Measurements from ENCODE around the gene PHF19.

The PHF19 gene

GRCh38 chr9:120875195-120875565 lies 1.8 kb downstream of the PHF19 start:
- no peak for FAIRE-seq
- no peak for TF ChIP-seq CTCF (IDR thresholded peaks at IDR 0.05; ENCODE audit: insufficient read depth, missing control alignments)
- DNase-seq (ENCODE audit: insufficient read length, low spot score) = no peak

- FAIRE-seq (no peak), DNase-seq (ENCODE audit: insufficient read length, low spot score) (no peak)
- no peak for TF ChIP-seq CTCF (IDR thresholded peaks at IDR 0.05; ENCODE audit: insufficient read depth, missing control alignments)
Measured at GRCh38 chr9:120874226-120875194, 2.5 kb downstream of the PHF19 start.

- no peak for FAIRE-seq
- DNase-seq (ENCODE audit: insufficient read length, low spot score) = no peak
- no peak for TF ChIP-seq CTCF (IDR thresholded peaks at IDR 0.05; ENCODE audit: insufficient read depth, missing control alignments)
Measured at GRCh38 chr9:120873512-120873911, 3.5 kb downstream of the PHF19 start.

GRCh38 chr9:120872791-120873502 lies 4.0 kb downstream of the PHF19 start:
- TF ChIP-seq CTCF (IDR thresholded peaks at IDR 0.05; ENCODE audit: insufficient read depth, missing control alignments) = no peak
- DNase-seq (ENCODE audit: insufficient read length, low spot score) (no peak), FAIRE-seq (no peak)

- FAIRE-seq (no peak), DNase-seq (ENCODE audit: insufficient read length, low spot score) (no peak)
- no peak for TF ChIP-seq CTCF (IDR thresholded peaks at IDR 0.05; ENCODE audit: insufficient read depth, missing control alignments)
Measured at GRCh38 chr9:120870206-120870605, 6.8 kb downstream of the PHF19 start.

GRCh38 chr9:120869726-120870125 lies 7.3 kb downstream of the PHF19 start:
- DNase-seq (ENCODE audit: insufficient read length, low spot score) = no peak
- no peak for FAIRE-seq
- no peak for TF ChIP-seq CTCF (IDR thresholded peaks at IDR 0.05; ENCODE audit: insufficient read depth, missing control alignments)

GRCh38 chr9:120869360-120869687 lies 7.7 kb downstream of the PHF19 start:
- no peak for DNase-seq (ENCODE audit: insufficient read length, low spot score)
- FAIRE-seq = no peak
- no peak for TF ChIP-seq CTCF (IDR thresholded peaks at IDR 0.05; ENCODE audit: insufficient read depth, missing control alignments)

All from D721Med (cell line).